NB4 (cell line): ENCODE data around the gene FUT8.

ENCODE experiments used
- POLR2A ChIP-seq: IDR thresholded peaks from 2 replicates; pipeline ENCODE4 v1.6.1; 2011; ENCODE audit warnings: mild to moderate bottlenecking; ENCODE audit not compliant: insufficient read length; ENCODE audit errors: extremely low read depth
- TF ChIP-seq, protein P1 (sequence below): IDR thresholded peaks from one replicate; pipeline ENCODE4 v1.5.1; 2012; ENCODE audit warnings: low read depth, low read length

GRCh38 chr14:65738339-65738738, 325.8 kb downstream of the FUT8 start:
- TF ChIP-seq, protein P1, sequence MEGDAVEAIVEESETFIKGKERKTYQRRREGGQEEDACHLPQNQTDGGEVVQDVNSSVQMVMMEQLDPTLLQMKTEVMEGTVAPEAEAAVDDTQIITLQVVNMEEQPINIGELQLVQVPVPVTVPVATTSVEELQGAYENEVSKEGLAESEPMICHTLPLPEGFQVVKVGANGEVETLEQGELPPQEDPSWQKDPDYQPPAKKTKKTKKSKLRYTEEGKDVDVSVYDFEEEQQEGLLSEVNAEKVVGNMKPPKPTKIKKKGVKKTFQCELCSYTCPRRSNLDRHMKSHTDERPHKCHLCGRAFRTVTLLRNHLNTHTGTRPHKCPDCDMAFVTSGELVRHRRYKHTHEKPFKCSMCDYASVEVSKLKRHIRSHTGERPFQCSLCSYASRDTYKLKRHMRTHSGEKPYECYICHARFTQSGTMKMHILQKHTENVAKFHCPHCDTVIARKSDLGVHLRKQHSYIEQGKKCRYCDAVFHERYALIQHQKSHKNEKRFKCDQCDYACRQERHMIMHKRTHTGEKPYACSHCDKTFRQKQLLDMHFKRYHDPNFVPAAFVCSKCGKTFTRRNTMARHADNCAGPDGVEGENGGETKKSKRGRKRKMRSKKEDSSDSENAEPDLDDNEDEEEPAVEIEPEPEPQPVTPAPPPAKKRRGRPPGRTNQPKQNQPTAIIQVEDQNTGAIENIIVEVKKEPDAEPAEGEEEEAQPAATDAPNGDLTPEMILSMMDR: no peak
- no peak for TF ChIP-seq POLR2A
